ENCODE measurements around the gene ARHGEF4.

The ARHGEF4 gene

DNA sequence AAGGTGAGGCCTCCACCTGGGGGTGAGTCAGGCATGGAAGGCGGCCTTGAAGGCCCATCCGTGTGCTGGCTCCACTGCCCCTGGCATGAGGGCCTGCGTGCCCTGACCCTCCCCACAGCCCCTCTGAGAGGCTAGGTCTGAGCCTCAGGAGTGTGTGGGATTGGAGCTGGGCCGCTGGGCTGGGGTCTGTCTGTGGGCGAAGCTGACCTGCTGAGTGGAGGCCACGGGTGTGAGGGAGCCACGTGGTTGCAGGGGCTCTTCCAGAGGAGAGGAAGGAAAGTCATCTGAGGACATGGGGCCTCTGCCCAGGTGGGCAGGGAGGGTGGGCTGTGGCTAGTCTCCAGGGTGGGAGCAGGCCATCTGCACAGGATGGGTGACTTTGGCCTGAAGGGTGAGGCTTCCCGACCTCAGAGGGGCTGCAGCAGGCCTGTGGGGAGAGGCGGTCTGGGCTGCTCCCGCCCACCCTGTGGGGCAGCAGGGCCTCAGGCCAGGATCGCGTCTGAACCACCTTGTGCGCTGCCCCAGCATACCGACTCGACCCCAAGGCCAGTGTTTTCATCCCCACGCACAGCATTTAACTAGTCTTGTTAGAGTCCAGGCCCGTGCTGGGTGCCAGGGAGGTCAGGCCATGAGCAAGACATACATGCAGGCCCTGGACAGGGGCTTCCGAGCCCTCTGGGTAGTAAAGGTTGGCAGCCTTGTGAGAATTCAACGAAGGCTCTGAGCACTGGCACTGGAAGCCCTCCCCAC, 11.2 kb downstream of the ARHGEF4 start:
- H3K4me3 ChIP-seq (ENCODE audit: low read length), result no peak overlapping the region
- no peaks in the 10 kb centered on the region for H3K36me3 ChIP-seq (ENCODE audit: insufficient read depth, low read depth, low read length)
- H3K4me1 ChIP-seq (ENCODE audit: insufficient read depth, low read length), result peaks cover 6% of the 10 kb centered on the region; the same call in 1 of the 2 replicates
- H3K27me3 ChIP-seq (ENCODE audit: insufficient read depth, low read length), result no peaks in the 10 kb centered on the region
- H3K27ac ChIP-seq (ENCODE audit: low read length), result no peak overlapping the region
- H3K9ac ChIP-seq (ENCODE audit: low read depth, low read length), result no peak overlapping the region
- H3K9me3 ChIP-seq (ENCODE audit: insufficient read depth, low read depth, low read length), result no peaks in the 10 kb centered on the region

DNA sequence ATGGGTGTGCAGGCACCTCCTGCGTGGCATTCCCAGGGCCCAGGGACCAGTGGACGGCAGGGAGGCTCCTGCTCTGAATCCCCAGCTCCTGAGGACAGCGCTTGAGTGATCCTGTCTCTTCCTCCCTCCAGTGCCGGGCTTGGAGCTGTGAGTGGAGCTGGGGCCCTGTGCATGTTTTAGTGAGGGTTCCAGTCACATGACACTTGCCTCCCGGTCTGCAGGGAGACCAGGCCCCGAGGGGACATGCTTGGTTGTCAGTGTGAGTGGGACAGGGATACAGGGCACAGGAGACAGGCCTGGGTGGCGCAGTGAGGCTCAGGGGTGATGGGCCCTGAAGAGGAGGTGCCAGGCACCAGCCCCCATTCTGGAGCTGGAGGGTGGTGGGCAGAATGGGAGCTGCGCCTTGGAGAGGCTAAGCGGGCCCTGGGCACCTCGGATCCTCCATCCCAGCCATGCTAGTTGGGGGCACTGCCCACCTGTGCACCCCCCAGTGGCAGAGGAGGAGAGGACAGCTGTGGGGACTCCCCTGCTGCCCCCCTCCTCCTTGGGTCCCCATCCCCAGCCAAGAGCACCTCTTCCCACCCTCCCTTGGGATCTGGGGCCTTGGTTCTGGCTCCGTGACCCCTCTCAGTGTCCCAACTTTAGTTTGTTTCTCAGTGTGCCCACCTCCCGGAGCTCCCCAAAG, 12.0 kb downstream of the ARHGEF4 start:
- Histone ChIP-seq H3K4me1 (ENCODE audit: insufficient read depth, low read length) (peaks cover 6% of the 10 kb centered on the region; the same call in 1 of the 2 replicates), H3K27ac (ENCODE audit: low read length) (no peak overlapping the region), H3K9me3 (ENCODE audit: insufficient read depth, low read depth, low read length) (no peaks in the 10 kb centered on the region), H3K36me3 (ENCODE audit: insufficient read depth, low read depth, low read length) (no peaks in the 10 kb centered on the region), H3K27me3 (ENCODE audit: insufficient read depth, low read length) (no peaks in the 10 kb centered on the region), H3K4me3 (ENCODE audit: low read length) (no peak overlapping the region), H3K9ac (ENCODE audit: low read depth, low read length) (no peak overlapping the region)

DNA sequence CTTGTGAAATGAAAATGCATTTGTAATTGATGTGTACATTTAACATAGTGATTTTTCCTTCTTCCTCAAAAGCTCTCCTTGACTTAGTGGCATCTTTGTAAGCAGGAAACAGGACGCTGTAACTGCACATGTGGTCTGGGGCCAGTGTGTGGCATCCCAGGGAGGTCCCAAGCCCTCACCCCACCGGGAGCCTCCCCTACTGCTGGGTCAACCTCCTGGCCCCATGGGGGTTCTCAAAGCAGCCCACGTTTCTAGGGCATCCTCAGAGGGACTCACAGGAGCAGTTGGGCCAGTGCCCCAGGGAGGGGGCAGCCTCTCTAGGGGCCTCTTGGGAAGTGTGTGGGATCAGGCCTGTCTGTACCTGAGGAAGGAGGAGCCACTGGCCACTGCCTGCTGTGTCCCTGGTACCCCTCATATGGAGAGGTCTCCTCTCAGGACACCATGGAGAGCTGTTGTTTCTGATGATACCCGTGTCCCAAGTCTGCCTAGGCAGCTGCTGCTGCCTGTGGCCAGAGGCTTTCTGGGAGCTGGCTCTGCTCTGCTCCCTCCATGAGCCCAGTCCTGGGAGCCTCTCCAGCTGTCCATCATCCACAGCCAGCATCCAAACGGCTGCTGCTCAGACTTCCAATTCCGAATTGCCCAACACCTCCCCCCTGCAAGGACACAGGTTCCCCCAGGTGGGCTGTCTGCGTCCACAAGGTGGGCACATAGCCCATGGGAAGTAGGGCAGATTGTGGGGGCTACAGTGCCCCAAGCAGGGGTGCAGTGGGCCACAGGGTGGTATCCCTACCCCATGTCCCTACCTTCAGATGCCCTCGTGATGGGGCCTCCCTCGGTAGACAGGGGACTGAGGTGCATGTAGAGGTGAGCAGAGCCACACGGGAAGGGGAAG, 13.4 kb downstream of the ARHGEF4 start:
- Histone ChIP-seq H3K36me3 (ENCODE audit: insufficient read depth, low read depth, low read length) (no peaks in the 10 kb centered on the region), H3K4me3 (ENCODE audit: low read length) (no peak overlapping the region), H3K9ac (ENCODE audit: low read depth, low read length) (no peak overlapping the region; the same call in 1 of the 2 replicates), H3K9me3 (ENCODE audit: insufficient read depth, low read depth, low read length) (no peaks in the 10 kb centered on the region), H3K27me3 (ENCODE audit: insufficient read depth, low read length) (no peaks in the 10 kb centered on the region), H3K4me1 (ENCODE audit: insufficient read depth, low read length) (no peaks in the 10 kb centered on the region), H3K27ac (ENCODE audit: low read length) (no peak overlapping the region)

DNA sequence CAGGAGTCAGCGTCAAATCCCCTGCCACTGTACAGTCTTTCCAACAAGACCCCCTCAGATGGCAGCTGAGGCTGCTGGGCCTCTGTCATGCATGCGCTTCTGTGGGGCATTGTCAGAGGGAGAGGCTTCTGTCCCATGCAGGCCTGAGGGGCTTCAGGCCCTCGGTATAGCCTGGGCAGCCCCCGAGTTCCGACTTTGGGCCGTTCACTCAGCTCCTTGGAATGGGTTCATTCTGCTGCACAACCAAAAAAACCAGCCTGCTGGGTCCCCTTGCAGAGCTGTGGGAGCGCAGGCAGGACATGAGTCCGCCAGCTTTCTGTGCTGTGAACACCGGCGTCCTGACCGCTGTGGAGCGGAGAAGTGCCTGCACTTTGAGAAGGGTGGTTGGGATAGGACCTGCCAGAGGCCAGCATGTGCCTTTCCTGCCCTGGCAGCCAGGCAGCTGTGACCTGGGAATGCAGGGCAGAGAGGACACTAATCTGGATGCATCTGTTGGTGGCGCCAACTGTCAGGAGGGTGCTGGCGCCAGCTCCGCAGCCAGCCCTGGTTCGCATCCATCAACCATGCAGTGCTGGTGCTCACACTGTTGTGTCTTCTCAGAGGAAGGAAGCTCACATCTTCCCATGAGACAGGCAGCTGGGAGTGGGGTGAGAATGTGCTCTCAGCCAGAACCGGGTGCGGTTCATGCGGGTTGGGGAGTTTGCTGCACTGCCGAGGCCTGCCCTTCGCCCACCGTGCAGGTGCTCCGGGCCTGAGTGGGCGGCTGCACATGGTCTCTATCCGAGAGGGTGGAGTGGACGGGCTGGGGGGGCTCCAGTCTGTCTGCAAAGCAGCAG, 14.3 kb downstream of the ARHGEF4 start:
- H3K4me1 ChIP-seq (ENCODE audit: insufficient read depth, low read length), result no peaks in the 10 kb centered on the region
- H3K4me3 ChIP-seq (ENCODE audit: low read length), result no peak overlapping the region
- no peaks in the 10 kb centered on the region for H3K9me3 ChIP-seq (ENCODE audit: insufficient read depth, low read depth, low read length)
- no peaks in the 10 kb centered on the region for H3K27me3 ChIP-seq (ENCODE audit: insufficient read depth, low read length)
- H3K36me3 ChIP-seq (ENCODE audit: insufficient read depth, low read depth, low read length), result no peaks in the 10 kb centered on the region
- H3K27ac ChIP-seq (ENCODE audit: low read length), result no peak overlapping the region
- H3K9ac ChIP-seq (ENCODE audit: low read depth, low read length), result no peak overlapping the region; the same call in 1 of the 2 replicates

DNA sequence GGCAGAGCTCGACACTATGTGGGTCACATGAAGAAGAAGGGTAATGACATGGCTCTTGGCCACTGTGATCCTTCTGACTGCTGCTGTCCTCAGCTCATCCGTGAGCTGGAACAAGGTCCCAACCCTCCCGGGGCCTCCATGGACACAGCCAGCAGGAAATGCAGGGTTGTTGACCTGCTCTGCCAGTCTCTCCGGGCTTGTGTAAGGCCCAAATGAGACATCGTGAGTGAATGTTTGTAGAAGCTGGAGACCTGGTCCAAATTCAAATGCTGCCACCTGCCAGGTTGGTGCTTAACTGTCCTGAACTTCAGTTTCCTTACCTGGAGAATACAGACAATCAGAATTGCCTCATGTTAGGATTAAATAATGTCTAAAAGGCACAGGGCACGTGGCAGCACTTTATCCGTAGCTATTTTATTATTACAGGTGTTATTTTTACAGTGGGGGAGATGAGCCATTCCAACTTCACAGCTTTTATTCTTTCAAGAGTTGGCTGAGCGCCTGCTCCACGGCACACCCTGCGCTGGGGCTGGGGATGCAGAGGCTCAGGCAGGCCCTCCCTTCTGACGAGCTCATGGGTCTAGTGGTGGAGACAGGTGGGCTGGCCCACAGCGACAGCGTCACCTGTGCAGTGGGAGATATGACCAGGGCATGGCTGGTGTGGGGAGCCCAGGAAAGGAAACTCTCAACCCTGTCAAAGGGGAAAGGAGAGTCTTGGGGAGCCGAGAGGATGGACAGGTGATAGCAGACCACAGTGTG, 15.1 kb downstream of the ARHGEF4 start:
- no peak overlapping the region for H3K9ac ChIP-seq (ENCODE audit: low read depth, low read length)
- no peaks in the 10 kb centered on the region for H3K27me3 ChIP-seq (ENCODE audit: insufficient read depth, low read length)
- no peak overlapping the region for H3K27ac ChIP-seq (ENCODE audit: low read length)
- H3K4me3 ChIP-seq (ENCODE audit: low read length), result no peak overlapping the region
- no peaks in the 10 kb centered on the region for H3K9me3 ChIP-seq (ENCODE audit: insufficient read depth, low read depth, low read length)
- H3K4me1 ChIP-seq (ENCODE audit: insufficient read depth, low read length), result no peaks in the 10 kb centered on the region
- H3K36me3 ChIP-seq (ENCODE audit: insufficient read depth, low read depth, low read length), result no peaks in the 10 kb centered on the region

DNA sequence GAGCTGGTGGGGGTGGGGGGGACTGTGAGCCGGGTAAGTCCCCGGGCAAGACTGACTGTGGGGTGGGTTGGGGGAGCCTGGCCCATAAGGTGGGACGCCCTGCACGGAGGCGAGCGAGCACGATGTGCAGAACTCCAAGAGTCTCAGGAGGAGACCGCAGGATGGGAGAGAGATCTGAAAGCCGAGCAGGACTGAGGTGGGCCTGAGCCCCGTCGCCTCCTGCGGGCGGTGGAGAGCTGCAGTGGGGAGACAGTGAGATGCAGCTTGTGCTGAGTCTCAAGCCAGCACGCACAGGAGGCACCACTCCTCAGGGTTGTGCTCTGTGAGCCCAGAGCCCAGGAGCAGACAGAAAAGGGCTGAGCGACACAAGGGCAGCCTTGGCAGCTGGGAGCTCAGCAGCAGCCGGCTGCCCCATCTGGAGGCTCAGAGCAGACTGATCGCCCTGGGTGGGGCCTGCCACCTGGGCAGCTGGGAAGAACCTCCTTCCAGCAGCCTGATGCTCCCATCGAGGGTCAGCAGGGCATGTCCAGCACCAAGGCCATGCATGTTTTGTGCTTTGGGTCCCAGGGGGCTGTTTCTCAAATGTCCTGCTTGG, 15.9 kb downstream of the ARHGEF4 start:
- Histone ChIP-seq H3K9me3 (ENCODE audit: insufficient read depth, low read depth, low read length) (no peaks in the 10 kb centered on the region), H3K36me3 (ENCODE audit: insufficient read depth, low read depth, low read length) (no peaks in the 10 kb centered on the region), H3K9ac (ENCODE audit: low read depth, low read length) (no peak overlapping the region), H3K4me1 (ENCODE audit: insufficient read depth, low read length) (no peaks in the 10 kb centered on the region), H3K27me3 (ENCODE audit: insufficient read depth, low read length) (no peaks in the 10 kb centered on the region), H3K4me3 (ENCODE audit: low read length) (no peak overlapping the region), H3K27ac (ENCODE audit: low read length) (no peak overlapping the region)

DNA sequence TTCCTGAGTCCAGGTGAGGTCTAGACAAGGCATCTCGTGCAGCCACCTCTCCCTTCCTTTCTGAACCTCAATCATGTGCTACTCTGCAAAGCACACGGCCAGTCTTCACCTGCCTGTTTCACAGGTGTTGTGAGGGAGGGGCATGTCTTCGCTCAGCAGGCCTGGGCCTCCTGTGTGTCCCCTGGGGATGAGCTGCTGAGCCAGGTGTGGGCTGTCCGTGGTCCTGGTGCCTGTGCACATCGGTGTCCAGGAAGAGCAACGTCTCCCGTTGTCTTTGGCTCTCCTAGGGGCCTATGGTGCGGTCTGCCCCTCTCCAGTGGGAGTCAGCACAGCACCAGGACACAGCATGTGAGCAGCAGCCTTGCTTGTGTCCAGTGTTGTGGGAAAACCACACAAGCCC, 16.7 kb downstream of the ARHGEF4 start:
- no peak overlapping the region for H3K4me3 ChIP-seq (ENCODE audit: low read length)
- no peaks in the 10 kb centered on the region for H3K4me1 ChIP-seq (ENCODE audit: insufficient read depth, low read length)
- no peaks in the 10 kb centered on the region for H3K27me3 ChIP-seq (ENCODE audit: insufficient read depth, low read length)
- no peaks in the 10 kb centered on the region for H3K9me3 ChIP-seq (ENCODE audit: insufficient read depth, low read depth, low read length)
- no peaks in the 10 kb centered on the region for H3K36me3 ChIP-seq (ENCODE audit: insufficient read depth, low read depth, low read length)
- H3K27ac ChIP-seq (ENCODE audit: low read length), result no peak overlapping the region
- H3K9ac ChIP-seq (ENCODE audit: low read depth, low read length), result no peak overlapping the region

DNA sequence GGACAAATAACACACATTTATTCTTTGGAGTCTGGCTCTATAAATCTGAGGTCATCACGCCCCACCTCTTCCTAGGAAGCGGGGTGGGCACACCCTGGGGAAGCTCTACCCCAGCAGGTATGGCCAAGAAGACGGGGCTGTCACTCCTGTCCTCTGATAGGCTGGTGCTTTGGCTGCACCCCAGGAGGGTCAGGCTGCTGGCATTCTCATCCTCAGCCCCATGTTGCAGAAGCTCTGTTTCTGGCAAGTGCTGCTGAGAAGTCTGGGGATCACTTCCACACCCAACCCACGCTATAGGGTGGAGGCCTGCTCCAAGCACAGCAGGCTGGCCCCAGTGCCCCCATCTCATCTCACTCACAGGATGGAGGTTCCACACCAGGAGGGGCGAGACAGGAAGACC, 17.6 kb downstream of the ARHGEF4 start:
- Histone ChIP-seq H3K4me1 (ENCODE audit: insufficient read depth, low read length) (no peaks in the 10 kb centered on the region), H3K4me3 (ENCODE audit: low read length) (no peak overlapping the region), H3K27ac (ENCODE audit: low read length) (no peak overlapping the region), H3K9ac (ENCODE audit: low read depth, low read length) (no peak overlapping the region), H3K36me3 (ENCODE audit: insufficient read depth, low read depth, low read length) (no peaks in the 10 kb centered on the region), H3K9me3 (ENCODE audit: insufficient read depth, low read depth, low read length) (no peaks in the 10 kb centered on the region), H3K27me3 (ENCODE audit: insufficient read depth, low read length) (no peaks in the 10 kb centered on the region)

DNA sequence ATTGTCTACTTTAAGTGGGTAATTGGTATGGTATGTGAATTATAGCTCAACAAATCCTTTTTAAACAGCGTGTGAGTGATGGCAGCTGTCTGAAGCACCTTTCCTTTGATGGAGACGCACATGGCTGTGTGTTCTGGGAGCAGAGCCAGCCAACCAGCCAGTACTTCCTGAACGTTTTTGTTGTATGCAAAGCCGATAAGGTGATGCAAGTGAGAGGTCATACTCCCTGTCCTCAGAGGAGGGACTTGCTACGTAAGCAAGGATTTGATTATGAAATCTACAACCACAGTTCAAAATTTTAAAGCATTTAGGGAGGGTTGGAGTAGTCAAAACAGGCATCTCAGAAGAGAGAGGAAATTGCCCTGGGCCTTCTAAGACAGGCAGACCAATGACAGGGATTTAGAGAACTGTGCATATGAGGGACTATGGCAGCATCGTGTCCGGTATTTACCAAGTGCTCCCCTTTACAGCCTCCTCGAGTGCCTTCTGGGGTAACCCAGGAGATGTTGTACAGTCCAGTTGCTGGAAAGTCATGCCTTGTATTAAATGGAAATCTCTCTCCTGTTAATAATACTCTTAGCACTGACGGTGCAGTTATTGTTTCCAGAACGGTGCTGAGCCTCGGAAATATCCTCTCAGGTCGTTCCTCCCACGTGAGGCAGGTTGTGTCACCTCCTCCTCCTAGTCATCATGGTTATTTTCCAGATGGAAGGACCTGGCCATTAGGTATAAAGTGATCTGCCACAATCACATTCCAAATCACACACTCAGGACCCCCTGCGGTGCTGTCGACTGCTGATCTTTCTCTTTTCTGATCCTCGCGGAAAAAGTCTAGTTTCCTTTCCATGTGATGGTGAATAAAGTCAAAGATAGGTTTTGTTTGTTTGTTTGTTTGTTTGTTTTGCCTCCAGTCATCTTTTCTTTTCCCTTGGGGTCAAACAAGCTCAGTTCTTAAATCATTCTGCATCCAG, 28.4 kb downstream of the ARHGEF4 start:
- H3K4me3 ChIP-seq (ENCODE audit: low read length), result no peak overlapping the region
- H3K27ac ChIP-seq (ENCODE audit: low read length), result no peak overlapping the region
- H3K27me3 ChIP-seq (ENCODE audit: insufficient read depth, low read length), result no peaks in the 10 kb centered on the region
- H3K4me1 ChIP-seq (ENCODE audit: insufficient read depth, low read length), result no peaks in the 10 kb centered on the region
- no peaks in the 10 kb centered on the region for H3K36me3 ChIP-seq (ENCODE audit: insufficient read depth, low read depth, low read length)
- H3K9ac ChIP-seq (ENCODE audit: low read depth, low read length), result no peak overlapping the region
- H3K9me3 ChIP-seq (ENCODE audit: insufficient read depth, low read depth, low read length), result no peaks in the 10 kb centered on the region

Measured in iPS-20b (cell line).